Chondrocyte (in vitro differentiated cells): Measurements from ENCODE around the gene ALOX12B. TPM values are rescaled to one million over a fixed set of nuclear protein-coding genes. Genes with fewer than 3 reads are reported as not detected.
A peak's percentile ranks its signal among the peaks of the same experiment; 100 is the strongest.

Source experiments
- DNase-seq: peaks from one replicate; pipeline ENCODE4 v3.0.0; 2021; ENCODE audit warnings: mixed read lengths, low spot score
- H3K27ac Mint-ChIP-seq: one replicate; pipeline ENCODE4 v1.8.0; 2021; ENCODE audit warnings: mild to moderate bottlenecking, moderate library complexity, mixed read lengths; ENCODE audit not compliant: unreplicated experiment
- H3K27me3 Mint-ChIP-seq: 2 replicates; pipeline ENCODE4 v1.8.0; 2021; ENCODE audit warnings: low read depth, mixed read lengths
- H3K36me3 Mint-ChIP-seq: 2 replicates; pipeline ENCODE4 v1.8.0; 2021; ENCODE audit warnings: low read depth, mixed read lengths
- H3K4me1 Mint-ChIP-seq: 2 replicates; pipeline ENCODE4 v1.8.0; 2021; ENCODE audit warnings: low read depth, mild to moderate bottlenecking, mixed read lengths
- H3K4me3 Mint-ChIP-seq: one replicate; pipeline ENCODE4 v1.8.0; 2021; ENCODE audit warnings: mild to moderate bottlenecking, moderate library complexity, mixed read lengths; ENCODE audit not compliant: unreplicated experiment
- H3K9me3 Mint-ChIP-seq: 2 replicates; pipeline ENCODE4 v1.8.0; 2021; ENCODE audit warnings: low read depth, mixed read lengths
- total RNA-seq: library from RNA; stranded (reverse); gene quantifications from 3 replicates; pipeline ENCODE4 v1.2.1, GENCODE V29; 2021
- TF ChIP-seq, protein P1 (sequence below): fragments of 200-600 bp; sonication (generic); IDR thresholded peaks from 2 replicates; pipeline ENCODE4 v1.5.0; 2021; ENCODE audit warnings: antibody characterized with exemption, mild to moderate bottlenecking, moderate library complexity

ALOX12B gene
- total RNA-seq, 1 donor from 2014 or later: 0.17 TPM

DNA sequence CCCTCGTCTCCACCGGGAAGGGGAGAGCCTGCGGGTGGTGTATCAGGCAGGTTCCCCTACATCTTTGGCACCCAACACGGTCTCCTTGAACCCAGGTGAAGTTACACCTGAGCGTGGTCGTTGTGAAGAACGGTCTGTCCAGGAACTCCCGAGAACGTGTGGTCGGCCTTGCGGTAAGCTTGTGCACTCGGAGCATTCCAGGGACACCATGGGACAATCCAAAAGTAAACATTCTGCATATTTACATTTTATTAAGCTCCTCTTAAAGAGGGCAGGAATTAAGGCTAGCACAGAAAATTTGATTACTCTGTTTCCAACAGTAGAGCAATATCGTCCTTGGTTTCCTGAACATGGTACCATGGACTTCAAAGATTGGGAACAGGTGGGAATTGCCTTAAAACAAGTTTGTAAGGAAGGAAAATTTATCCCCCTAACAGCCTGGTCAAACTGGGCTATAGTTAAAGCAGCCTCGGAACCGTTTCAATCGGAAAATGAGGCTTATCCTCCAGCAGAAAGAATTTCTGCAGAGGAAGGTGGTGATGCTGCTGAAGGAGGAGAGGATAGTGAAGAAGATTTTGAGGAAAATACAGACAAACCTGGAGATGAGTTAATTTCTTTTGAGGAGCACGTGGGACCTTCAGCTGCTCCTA is 30.4 kb downstream of the ALOX12B start:
- Mint-ChIP-seq H3K4me1 (peaks cover 6% of the 10 kb centered on the region), H3K9me3 (no peaks in the 10 kb centered on the region), H3K27me3 (peaks cover 38% of the 10 kb centered on the region), H3K36me3 (no peaks in the 10 kb centered on the region), H3K27ac (no peak overlapping the region), H3K4me3 (no peak overlapping the region)
- peak; percentile 52 for DNase-seq
- TF ChIP-seq, protein P1, sequence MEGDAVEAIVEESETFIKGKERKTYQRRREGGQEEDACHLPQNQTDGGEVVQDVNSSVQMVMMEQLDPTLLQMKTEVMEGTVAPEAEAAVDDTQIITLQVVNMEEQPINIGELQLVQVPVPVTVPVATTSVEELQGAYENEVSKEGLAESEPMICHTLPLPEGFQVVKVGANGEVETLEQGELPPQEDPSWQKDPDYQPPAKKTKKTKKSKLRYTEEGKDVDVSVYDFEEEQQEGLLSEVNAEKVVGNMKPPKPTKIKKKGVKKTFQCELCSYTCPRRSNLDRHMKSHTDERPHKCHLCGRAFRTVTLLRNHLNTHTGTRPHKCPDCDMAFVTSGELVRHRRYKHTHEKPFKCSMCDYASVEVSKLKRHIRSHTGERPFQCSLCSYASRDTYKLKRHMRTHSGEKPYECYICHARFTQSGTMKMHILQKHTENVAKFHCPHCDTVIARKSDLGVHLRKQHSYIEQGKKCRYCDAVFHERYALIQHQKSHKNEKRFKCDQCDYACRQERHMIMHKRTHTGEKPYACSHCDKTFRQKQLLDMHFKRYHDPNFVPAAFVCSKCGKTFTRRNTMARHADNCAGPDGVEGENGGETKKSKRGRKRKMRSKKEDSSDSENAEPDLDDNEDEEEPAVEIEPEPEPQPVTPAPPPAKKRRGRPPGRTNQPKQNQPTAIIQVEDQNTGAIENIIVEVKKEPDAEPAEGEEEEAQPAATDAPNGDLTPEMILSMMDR: no peak

DNA sequence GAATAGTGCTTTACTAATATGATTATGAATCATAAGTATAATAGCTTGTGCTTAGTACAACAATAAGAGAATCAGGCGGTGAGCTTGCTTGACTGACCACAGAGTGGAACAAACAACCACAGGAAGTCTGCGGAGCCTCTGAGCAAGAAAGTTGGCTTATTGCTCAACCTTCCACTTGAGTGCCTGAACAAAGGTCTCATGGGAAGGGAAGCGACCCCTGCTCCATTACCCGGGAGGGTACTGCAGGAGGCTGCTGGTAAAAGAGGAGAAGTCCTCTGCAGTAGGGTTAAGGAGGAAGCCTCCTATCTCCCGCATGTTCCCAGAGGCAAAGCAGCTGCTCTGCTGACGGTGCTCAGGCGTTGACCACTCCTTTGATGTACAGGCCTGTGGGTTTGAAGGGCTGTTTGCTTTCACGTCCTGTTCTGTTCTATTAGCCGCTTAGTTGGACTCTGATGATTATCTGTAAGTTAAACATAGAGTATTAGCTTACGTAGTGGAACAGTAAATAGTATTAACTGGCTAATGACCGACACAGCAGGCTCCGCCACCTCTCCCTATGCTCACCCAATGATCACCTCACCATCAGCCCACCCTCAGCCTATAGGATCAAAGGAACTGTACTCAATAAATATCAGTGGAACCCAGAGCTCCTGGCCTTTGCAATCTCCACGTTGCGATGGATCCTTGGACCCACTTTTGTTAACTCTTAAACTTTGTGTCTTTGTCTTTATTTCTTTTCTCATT is 31.1 kb downstream of the ALOX12B start:
- TF ChIP-seq, protein P1: no peak
- Mint-ChIP-seq H3K4me3 (no peak overlapping the region), H3K36me3 (no peaks in the 10 kb centered on the region), H3K9me3 (no peaks in the 10 kb centered on the region), H3K27me3 (peaks cover 39% of the 10 kb centered on the region), H3K27ac (no peak overlapping the region), H3K4me1 (peaks cover 2% of the 10 kb centered on the region)
- peak; percentile 39 for DNase-seq

DNA sequence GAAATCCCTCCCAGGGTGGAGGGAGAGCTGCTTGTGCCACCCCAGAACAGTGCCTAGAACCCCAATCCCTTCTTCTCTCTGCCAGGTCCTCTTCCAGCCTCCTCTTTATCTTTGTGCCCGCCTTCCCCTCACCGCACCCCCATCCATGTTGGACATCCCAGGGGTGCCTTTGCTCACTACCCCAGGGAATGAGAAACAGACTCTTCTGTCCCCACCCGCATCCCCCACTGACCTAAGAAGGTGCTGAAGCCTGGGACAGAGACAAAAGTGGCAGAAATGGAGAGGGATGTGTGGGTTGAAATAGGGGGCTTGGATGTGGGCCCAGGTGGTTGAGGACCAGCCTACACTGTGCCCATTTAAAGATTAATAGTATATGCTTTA is 31.7 kb downstream of the ALOX12B start:
- Mint-ChIP-seq H3K9me3 (no peaks in the 10 kb centered on the region), H3K27me3 (peaks cover 35% of the 10 kb centered on the region)

DNA sequence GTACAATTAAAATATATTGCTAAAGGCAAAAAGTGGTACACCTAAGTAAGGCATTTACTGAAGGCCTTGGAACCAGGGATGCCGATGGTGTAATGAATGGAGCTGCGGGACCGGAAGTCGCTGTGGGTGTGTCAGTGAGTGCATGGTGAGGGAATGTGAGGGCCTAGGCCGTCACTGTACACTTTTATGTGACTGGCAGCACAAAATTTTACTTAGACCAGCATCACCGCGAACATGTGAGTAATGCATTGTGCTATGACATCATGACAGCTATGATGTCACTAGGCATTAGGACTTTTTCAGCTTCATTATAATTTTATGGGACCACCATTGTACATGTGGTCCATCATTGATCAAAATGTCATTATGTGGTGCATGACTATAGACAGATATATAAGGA is 33.9 kb downstream of the ALOX12B start:
- H3K9me3 Mint-ChIP-seq: no peaks in the 10 kb centered on the region
- no peaks in the 10 kb centered on the region for H3K36me3 Mint-ChIP-seq
- H3K4me1 Mint-ChIP-seq: no peaks in the 10 kb centered on the region
- H3K27ac Mint-ChIP-seq: no peak overlapping the region
- peak; percentile 24 for DNase-seq
- no peak overlapping the region for H3K4me3 Mint-ChIP-seq
- H3K27me3 Mint-ChIP-seq: peaks cover 20% of the 10 kb centered on the region
- TF ChIP-seq, protein P1: no peak

More for the DNA sequence above, 31.7 kb downstream of the ALOX12B start:
- Mint-ChIP-seq H3K4me1 (peaks cover 2% of the 10 kb centered on the region), H3K27ac (no peak overlapping the region), H3K36me3 (no peaks in the 10 kb centered on the region), H3K4me3 (no peak overlapping the region)
- peak; percentile 35 for DNase-seq
- TF ChIP-seq, protein P1: no peak

DNA sequence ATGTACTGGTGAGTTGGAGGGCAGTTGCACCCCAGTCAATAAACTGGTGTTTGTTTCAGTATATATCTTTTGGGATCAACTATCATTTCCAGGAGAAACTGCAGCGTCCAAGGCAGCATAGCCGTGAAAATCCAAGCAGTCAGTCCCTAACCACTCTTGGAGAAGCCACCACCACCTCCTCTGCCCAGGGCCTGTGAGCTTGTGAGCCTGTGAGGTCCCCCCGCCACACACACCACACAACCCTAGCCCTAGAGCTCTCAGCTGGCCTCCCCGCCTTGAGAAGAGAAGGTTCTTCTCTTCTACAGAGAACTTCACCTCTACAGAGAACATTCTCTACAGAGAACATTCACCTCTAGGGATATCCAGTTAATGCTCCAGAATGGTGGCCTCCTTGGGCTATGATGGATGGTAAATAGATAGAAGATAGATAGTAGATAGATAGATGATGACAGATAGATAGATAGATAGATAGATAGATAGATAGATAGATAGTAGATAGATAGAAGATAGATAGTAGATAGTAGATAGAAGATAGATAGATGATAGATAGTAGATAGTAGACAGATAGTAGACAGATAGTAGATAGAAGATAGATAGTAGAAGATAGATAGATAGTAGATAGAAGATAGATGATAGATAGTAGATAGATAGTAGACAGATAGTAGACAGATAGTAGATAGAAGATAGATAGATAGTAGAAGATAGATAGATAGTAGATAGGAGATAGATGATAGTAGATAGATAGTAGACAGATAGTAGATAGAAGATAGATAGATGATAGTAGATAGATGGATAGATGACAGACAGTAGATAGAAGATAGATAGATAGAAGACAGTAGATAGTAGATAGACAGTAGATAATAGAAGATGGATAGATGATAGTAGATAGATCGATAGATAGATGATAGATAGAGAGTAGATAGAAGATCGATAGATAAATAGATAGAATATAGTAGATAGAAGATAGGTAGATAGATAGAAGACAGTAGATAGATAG is 35.0 kb downstream of the ALOX12B start:
- TF ChIP-seq, protein P1: no peak
- DNase-seq: peak; percentile 35
- Mint-ChIP-seq H3K36me3 (no peaks in the 10 kb centered on the region), H3K4me1 (no peaks in the 10 kb centered on the region), H3K4me3 (no peak overlapping the region), H3K27me3 (peaks cover 19% of the 10 kb centered on the region), H3K27ac (no peak overlapping the region), H3K9me3 (no peaks in the 10 kb centered on the region)
